HepG2 (cell line): Measurements from ENCODE around the gene CHRNG. TPM values are rescaled to one million over a fixed set of nuclear protein-coding genes. Genes with fewer than 3 reads are reported as not detected.

ENCODE experiments used
- ATAC-seq: fragments of 200-7000 bp; cut with Tn5 transposase; 3 replicates; pipeline ENCODE4 v1.9.1; 2020; ENCODE audit warnings: mild to moderate bottlenecking, moderate library complexity
- BruUV-seq: library from RNA; stranded (reverse); fragments of 400-500 nt; replicated peaks from 2 replicates; lab custom pipeline; 2021; lab: Mats Ljungman, UMichigan
- CTCF ChIA-PET: fragments of 300-600 bp; formaldehyde crosslinking; extraction: SDS; loops from one replicate; lab custom pipeline; 2021; ENCODE audit warnings: low total read pairs, inconsistent platforms, low intra/inter-chr PET ratio; lab: Yijun Ruan, JAX
- POLR2A ChIA-PET: fragments of 350-600 bp; sonication (Branson Sonifier 250); formaldehyde crosslinking; loops from one replicate; lab custom pipeline; 2020; ENCODE audit warnings: antibody characterized with exemption, inconsistent platforms; lab: Yijun Ruan, JAX
- DNase-seq: peaks from one replicate; pipeline ENCODE4 v3.0.0-alpha.2; 2015; ENCODE audit warnings: low spot score
- FAIRE-seq: peaks from 3 replicates; lab custom pipeline; 2011; peaks lifted over from hg19 to GRCh38; lab: Jason Lieb, UNC
- H2AFZ ChIP-seq: one replicate; pipeline ENCODE4 v1.6.1; 2011; ENCODE audit warnings: low read length, inconsistent platforms
- H3K27ac ChIP-seq: fragments of 300-600 bp; 3 replicates; pipeline ENCODE4 v1.8.0; 2011; ENCODE audit warnings: mixed run types, mild to moderate bottlenecking, mixed read lengths, low read length, inconsistent platforms; ENCODE audit not compliant: insufficient read depth; ENCODE audit errors: extremely low read length
- H3K27me3 ChIP-seq, 2 experiments: fragments of 200-600 bp in 1 of 2; 2 replicates in 1 of 2; 3 replicates in 1 of 2; pipeline versions ENCODE4 v1.6.0 to v1.8.0; 2011; ENCODE audit warnings: low read length in 2 of 2, mild to moderate bottlenecking in 2 of 2, moderate library complexity in 2 of 2, inconsistent platforms in 1 of 2; ENCODE audit not compliant: insufficient read depth in 2 of 2, control insufficient read depth in 1 of 2
- H3K36me3 ChIP-seq, 2 experiments: fragments of 200-600 bp in 1 of 2; replicated peaks in 1 of 2; 2 replicates in 1 of 2; 3 replicates in 1 of 2; pipeline versions ENCODE4 v1.5.1 to v1.8.0; 2011; ENCODE audit warnings: low read length in 2 of 2, inconsistent platforms in 1 of 2; ENCODE audit not compliant: insufficient read depth in 2 of 2, control insufficient read depth in 1 of 2
- H3K4me1 ChIP-seq: 2 replicates; pipeline ENCODE4 v1.5.1; 2012; ENCODE audit warnings: low read length, inconsistent platforms; ENCODE audit not compliant: insufficient read depth
- H3K4me2 ChIP-seq: 2 replicates; pipeline ENCODE4 v1.6.0; 2011; ENCODE audit warnings: low read depth, low read length, inconsistent platforms
- H3K4me3 ChIP-seq, 3 experiments: fragments of 200-600 bp in 1 of 3; sonication (generic), shearing (Covaris generic) in 1 of 3; replicated peaks in 1 of 3; 2 replicates each; pipeline ENCODE4 v1.5.1; 2011 to 2016; ENCODE audit warnings: low read length in 3 of 3, inconsistent platforms in 2 of 3, low read depth in 2 of 3, mild to moderate bottlenecking in 2 of 3, control low read depth in 1 of 3, mixed read lengths in 1 of 3; ENCODE audit not compliant: insufficient read depth in 1 of 3
- H3K79me2 ChIP-seq: one replicate; pipeline ENCODE4 v1.6.1; 2011; ENCODE audit warnings: low read length, inconsistent platforms; ENCODE audit not compliant: insufficient read depth
- H3K9ac ChIP-seq: 2 replicates; pipeline ENCODE4 v1.6.0; 2011; ENCODE audit warnings: mild to moderate bottlenecking, low read depth, low read length, inconsistent platforms; ENCODE audit not compliant: insufficient read depth
- H3K9me3 ChIP-seq: 2 replicates; pipeline ENCODE4 v1.5.1; 2012; ENCODE audit warnings: mild to moderate bottlenecking, low read length
- H4K20me1 ChIP-seq: 2 replicates; pipeline ENCODE4 v1.6.0; 2011; ENCODE audit warnings: inconsistent platforms, mild to moderate bottlenecking, low read length, moderate library complexity; ENCODE audit not compliant: insufficient read depth
- ATF3 ChIP-seq: sonication (generic); formaldehyde crosslinking; IDR thresholded peaks from 2 replicates; pipeline ENCODE4 v1.4.0; 2020; ENCODE audit warnings: missing genetic modification reagents
- HOXA9 ChIP-seq: sonication (generic); formaldehyde crosslinking; IDR thresholded peaks from 2 replicates; pipeline ENCODE4 v1.8.1; 2022; ENCODE audit warnings: missing genetic modification reagents, mild to moderate bottlenecking, moderate library complexity, borderline replicate concordance
- ZFP37 ChIP-seq: sonication (generic); formaldehyde crosslinking; IDR thresholded peaks from 2 replicates; pipeline ENCODE4 v1.4.0; 2020; ENCODE audit warnings: missing genetic modification reagents, borderline replicate concordance
- ZNF503 ChIP-seq: sonication (generic); formaldehyde crosslinking; IDR thresholded peaks from 2 replicates; pipeline ENCODE4 v1.4.0; 2020; ENCODE audit warnings: missing genetic modification reagents
- ZNF572 ChIP-seq: sonication (generic); formaldehyde crosslinking; IDR thresholded peaks from 2 replicates; pipeline ENCODE4 v1.5.1; 2020; ENCODE audit warnings: mild to moderate bottlenecking, missing genetic modification reagents
- ZNF629 ChIP-seq: sonication (generic); formaldehyde crosslinking; conservative IDR thresholded peaks from 2 replicates; pipeline ENCODE4 v1.5.0; 2020; ENCODE audit warnings: missing genetic modification reagents
- ZNF761 ChIP-seq: sonication (generic); formaldehyde crosslinking; conservative IDR thresholded peaks from 2 replicates; pipeline ENCODE4 v1.4.0; 2020; ENCODE audit warnings: mild to moderate bottlenecking, missing genetic modification reagents
- WGBS: methylation state at CpG from one replicate; pipeline ENCODE4 v1.1.6; 2017; ENCODE audit warnings: low lambda C conversion rate; 5-methylcytosine and 5-hydroxymethylcytosine counted together
- in situ Hi-C: cut with HindIII; loops from 2 replicates; pipeline ENCODE4 v1.10.0; 2017; ENCODE audit warnings: low pct_unique_long_range_greater_than_20kb; ENCODE audit not compliant: extremely low pct_ligation_motif_present
- intact Hi-C: fragments of 100-400 bp; cut with micrococcal nuclease; formaldehyde crosslinking; loops from one replicate; pipeline ENCODE4 v1.10.0; 2022; ENCODE audit not compliant: unreplicated experiment
- polyA plus RNA-seq, 8 experiments: library from polyadenylated mRNA; depleted of rRNA in 3 of 8; stranded (reverse) in 7 of 8; unstranded in 1 of 8; fragments of >200 nt; fragmentation: Illumina TruSeq in 4 of 8; extraction: Trizol in 4 of 8; gene quantifications; 2 replicates each; pipeline versions ENCODE4 v1.2.1 to v1.2.3, GENCODE V29; 2011 to 2016; ENCODE audit warnings: low read depth in 4 of 8, missing spikeins in 1 of 8, mixed read lengths in 1 of 8; ENCODE audit not compliant: insufficient read depth in 1 of 8
- total RNA-seq, 5 experiments: library from RNA; depleted of rRNA; stranded (reverse); fragments of >200 nt; fragmentation: Illumina TruSeq; extraction: Trizol; gene quantifications; 2 replicates each; pipeline ENCODE4 v1.2.3, GENCODE V29; 2016; ENCODE audit warnings: low read depth in 1 of 5
- TF ChIP-seq, protein P1 (sequence below): sonication (generic); formaldehyde crosslinking; IDR thresholded peaks from 2 replicates; pipeline ENCODE4 v1.5.0; 2020; ENCODE audit warnings: mild to moderate bottlenecking, missing genetic modification reagents, borderline replicate concordance

Gene CHRNG
- total and polyA plus RNA-seq, 2 of the 13 experiments (the other 11 are each of a cell fraction or from before 2014, with no cell fraction given) = not detected

DNA sequence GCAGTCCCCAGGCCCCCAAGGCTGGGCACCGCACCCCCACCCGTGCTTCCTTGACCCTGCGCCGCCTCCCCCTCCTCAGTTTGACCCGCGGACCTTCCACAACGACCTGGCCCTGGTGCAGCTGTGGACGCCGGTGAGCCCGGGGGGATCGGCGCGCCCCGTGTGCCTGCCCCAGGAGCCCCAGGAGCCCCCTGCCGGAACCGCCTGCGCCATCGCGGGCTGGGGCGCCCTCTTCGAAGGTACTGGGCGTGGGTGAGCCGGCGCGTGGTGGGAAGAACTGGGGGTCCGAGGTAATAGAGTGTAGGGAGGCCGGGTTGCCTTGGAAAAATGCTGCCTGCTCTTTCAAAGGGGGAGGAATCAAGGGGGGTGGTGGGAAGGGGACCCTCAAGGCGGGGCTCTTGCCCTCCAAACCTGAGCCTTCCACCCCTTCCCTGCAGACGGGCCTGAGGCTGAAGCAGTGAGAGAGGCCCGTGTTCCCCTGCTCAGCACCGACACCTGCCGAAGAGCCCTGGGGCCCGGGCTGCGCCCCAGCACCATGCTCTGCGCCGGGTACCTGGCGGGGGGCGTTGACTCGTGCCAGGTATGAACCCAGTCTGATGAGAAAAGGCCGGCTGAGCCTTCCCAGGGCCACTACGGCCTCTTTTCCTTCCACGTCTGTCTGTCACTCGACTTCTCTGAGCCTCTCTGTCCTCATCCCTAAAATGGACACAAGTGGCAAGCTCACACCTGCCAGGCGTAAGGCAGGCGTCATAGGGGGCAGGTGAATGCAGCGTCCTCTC is 16.7 kb upstream of the CHRNG start:
- H3K27me3 ChIP-seq = peaks cover 30 to 85% of the 10 kb centered on the region in 2 experiments
- H3K27ac ChIP-seq = no peak overlapping the region
- 37% methylated on average over 38 of the region's 46 CpGs for WGBS
- H3K9me3 ChIP-seq = no peaks in the 10 kb centered on the region
- H2AFZ ChIP-seq = no peak overlapping the region
- no peaks in the 10 kb centered on the region for H3K79me2 ChIP-seq
- FAIRE-seq (no peak), DNase-seq (no peak), ATAC-seq (no peak)
- 0 out of 2 replicates have a peak overlapping the region, but pooled peaks have one; percentile 37 for H3K4me2 ChIP-seq
- no peak overlapping the region for H3K9ac ChIP-seq
- no peaks in the 10 kb centered on the region for H3K36me3 ChIP-seq
- TF ChIP-seq ZNF572 (no peak), ZNF629 (peak; percentile 68; the same call in 1 of the 2 replicates), ATF3 (CRISPR knock-in tag) (no peak), ZNF503 (CRISPR knock-in tag) (no peak), HOXA9 (CRISPR knock-in tag) (no peak), ZNF761 (CRISPR knock-in tag) (0 out of 2 replicates have a peak, but pooled peaks have one; percentile 4), ZFP37 (CRISPR knock-in tag) (no peak)
- TF ChIP-seq, protein P1, sequence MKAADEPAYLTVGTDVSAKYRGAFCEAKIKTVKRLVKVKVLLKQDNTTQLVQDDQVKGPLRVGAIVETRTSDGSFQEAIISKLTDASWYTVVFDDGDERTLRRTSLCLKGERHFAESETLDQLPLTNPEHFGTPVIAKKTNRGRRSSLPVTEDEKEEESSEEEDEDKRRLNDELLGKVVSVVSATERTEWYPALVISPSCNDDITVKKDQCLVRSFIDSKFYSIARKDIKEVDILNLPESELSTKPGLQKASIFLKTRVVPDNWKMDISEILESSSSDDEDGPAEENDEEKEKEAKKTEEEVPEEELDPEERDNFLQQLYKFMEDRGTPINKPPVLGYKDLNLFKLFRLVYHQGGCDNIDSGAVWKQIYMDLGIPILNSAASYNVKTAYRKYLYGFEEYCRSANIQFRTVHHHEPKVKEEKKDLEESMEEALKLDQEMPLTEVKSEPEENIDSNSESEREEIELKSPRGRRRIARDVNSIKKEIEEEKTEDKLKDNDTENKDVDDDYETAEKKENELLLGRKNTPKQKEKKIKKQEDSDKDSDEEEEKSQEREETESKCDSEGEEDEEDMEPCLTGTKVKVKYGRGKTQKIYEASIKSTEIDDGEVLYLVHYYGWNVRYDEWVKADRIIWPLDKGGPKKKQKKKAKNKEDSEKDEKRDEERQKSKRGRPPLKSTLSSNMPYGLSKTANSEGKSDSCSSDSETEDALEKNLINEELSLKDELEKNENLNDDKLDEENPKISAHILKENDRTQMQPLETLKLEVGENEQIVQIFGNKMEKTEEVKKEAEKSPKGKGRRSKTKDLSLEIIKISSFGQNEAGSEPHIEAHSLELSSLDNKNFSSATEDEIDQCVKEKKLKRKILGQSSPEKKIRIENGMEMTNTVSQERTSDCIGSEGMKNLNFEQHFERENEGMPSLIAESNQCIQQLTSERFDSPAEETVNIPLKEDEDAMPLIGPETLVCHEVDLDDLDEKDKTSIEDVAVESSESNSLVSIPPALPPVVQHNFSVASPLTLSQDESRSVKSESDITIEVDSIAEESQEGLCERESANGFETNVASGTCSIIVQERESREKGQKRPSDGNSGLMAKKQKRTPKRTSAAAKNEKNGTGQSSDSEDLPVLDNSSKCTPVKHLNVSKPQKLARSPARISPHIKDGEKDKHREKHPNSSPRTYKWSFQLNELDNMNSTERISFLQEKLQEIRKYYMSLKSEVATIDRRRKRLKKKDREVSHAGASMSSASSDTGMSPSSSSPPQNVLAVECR (CRISPR knock-in tag) = 0 out of 2 replicates have a peak, but pooled peaks have one; percentile 0
- H3K4me1 ChIP-seq = peaks cover 35% of the 10 kb centered on the region
- H3K4me3 ChIP-seq = peak overlapping the region in 2 of 3 experiments; percentile 50 to 73; a peak in 1 of 6 replicates
- BruUV-seq = no TSS peak
- ChIA-PET POLR2A (interaction anchor here (1.0 kb wide), 1 partner anchor 28 kb away, joined by 4 read pairs; the partner anchor contains the start of genes EIF4E2 and TIGD1), CTCF (interaction anchor here (1.1 to 1.5 kb wide), 2 partner anchors 43 to 82 kb away, joined by 3 to 6 read pairs; no protein-coding TSS in a partner anchor)
- in situ Hi-C loops (no loop called here), intact Hi-C loops (loop anchor here (5.0 to 10.0 kb wide), 3 partner anchors 46 to 618 kb away; no protein-coding TSS in a partner anchor)
- no peaks in the 10 kb centered on the region for H4K20me1 ChIP-seq
